ENCODE data around the gene RNU2-1. TPM values are rescaled to one million over a fixed set of nuclear protein-coding genes. Genes with fewer than 3 reads are reported as not detected.
"Not testable (repeated sequence)": the region's sequence is repeated elsewhere in the genome, so short reads cannot be mapped to it uniquely, and the experiment has no call there.

The RNU2-1 gene
- not detected for total RNA-seq
- polyA plus RNA-seq (ENCODE audit: insufficient read depth in 1 of 8, insufficient read length in 8 of 8, low replicate concordance in 1 of 8) = 1 to 10 TPM in 3 of 8 donors, not detected in 5; 1.1 to 2.6 (median 2.5) TPM
- long read RNA-seq, donor 1, partial matches to known transcripts = 0 of 2 reads
- long read RNA-seq, donor 1, other reads (novel, unspliced or antisense) = 0 of 2 reads
- long read RNA-seq, donor 2, partial matches to known transcripts = 0 of 1 reads
- long read RNA-seq, donor 2, other reads (novel, unspliced or antisense) = 0 of 1 reads
- long read RNA-seq, donor 3 = 0 reads
- long read RNA-seq, donor 4 = 0 reads
- long read RNA-seq, donor 5, transcript RNU2-1-201 (1 exons, 191 nt) = major isoform, 5 of 5 reads
- long read RNA-seq, donor 5, partial matches to known transcripts = 0 of 5 reads
- long read RNA-seq, donor 5, other reads (novel, unspliced or antisense) = 0 of 5 reads
- long read RNA-seq, donor 6, partial matches to known transcripts = 0 of 3 reads
- long read RNA-seq, donor 6, other reads (novel, unspliced or antisense) = 0 of 3 reads
- long read RNA-seq, donor 7, partial matches to known transcripts = 0 of 2 reads
- long read RNA-seq, donor 7, other reads (novel, unspliced or antisense) = 0 of 2 reads
- long read RNA-seq, donor 8, partial matches to known transcripts = 0 of 3 reads
- long read RNA-seq, donor 8, other reads (novel, unspliced or antisense) = 0 of 3 reads
- long read RNA-seq, donor 9, partial matches to known transcripts = 0 of 2 reads
- long read RNA-seq, donor 9, other reads (novel, unspliced or antisense) = 0 of 2 reads
- long read RNA-seq, donor 10, transcript RNU2-1-201 (1 exons, 191 nt) = major isoform, 16 of 16 reads
- long read RNA-seq, donor 10, partial matches to known transcripts = 0 of 16 reads
- long read RNA-seq, donor 10, other reads (novel, unspliced or antisense) = 0 of 16 reads
- long read RNA-seq, donor 11, partial matches to known transcripts = 0 of 2 reads
- long read RNA-seq, donor 11, other reads (novel, unspliced or antisense) = 0 of 2 reads

- H3K9me3 ChIP-seq (replicated peaks; ENCODE audit: control insufficient read depth, low read depth, low read length); H3K4me1 ChIP-seq (ENCODE audit: control insufficient read depth, insufficient read depth, low read length); H3K27ac ChIP-seq (ENCODE audit: low read length); H3K36me3 ChIP-seq (ENCODE audit: control insufficient read depth, insufficient read depth, low read length); H3K4me3 ChIP-seq (ENCODE audit: low read length); H3K27me3 ChIP-seq (ENCODE audit: control insufficient read depth, insufficient read depth, low read length); DNase-seq: not testable (repeated sequence)
- no CpG with 5 or more reads among the region's 31 CpGs for WGBS (ENCODE audit: insufficient coverage)
Observed at GRCh38 chr17:43233877-43234276, at the start of gene RNU2-1. Gene RNU2-1, minus strand, starts transcription at chr17:43233977.

- not testable (repeated sequence) for H3K27ac ChIP-seq (ENCODE audit: low read length); H3K4me1 ChIP-seq (ENCODE audit: control insufficient read depth, insufficient read depth, low read length); H3K27me3 ChIP-seq (ENCODE audit: control insufficient read depth, insufficient read depth, low read length); H3K4me3 ChIP-seq (ENCODE audit: low read length); H3K9me3 ChIP-seq (replicated peaks; ENCODE audit: control insufficient read depth, low read depth, low read length); H3K36me3 ChIP-seq (ENCODE audit: control insufficient read depth, insufficient read depth, low read length); DNase-seq
- WGBS (ENCODE audit: insufficient coverage) = no CpG with 5 or more reads among the region's 30 CpGs
Observed at GRCh38 chr17:43272914-43273313, 39.1 kb upstream of the RNU2-1 start.

- not testable (repeated sequence) for H3K9me3 ChIP-seq (replicated peaks; ENCODE audit: control insufficient read depth, low read depth, low read length)
Observed at GRCh38 chr17:43272483-43272882, 38.7 kb upstream of the RNU2-1 start.

DNA sequence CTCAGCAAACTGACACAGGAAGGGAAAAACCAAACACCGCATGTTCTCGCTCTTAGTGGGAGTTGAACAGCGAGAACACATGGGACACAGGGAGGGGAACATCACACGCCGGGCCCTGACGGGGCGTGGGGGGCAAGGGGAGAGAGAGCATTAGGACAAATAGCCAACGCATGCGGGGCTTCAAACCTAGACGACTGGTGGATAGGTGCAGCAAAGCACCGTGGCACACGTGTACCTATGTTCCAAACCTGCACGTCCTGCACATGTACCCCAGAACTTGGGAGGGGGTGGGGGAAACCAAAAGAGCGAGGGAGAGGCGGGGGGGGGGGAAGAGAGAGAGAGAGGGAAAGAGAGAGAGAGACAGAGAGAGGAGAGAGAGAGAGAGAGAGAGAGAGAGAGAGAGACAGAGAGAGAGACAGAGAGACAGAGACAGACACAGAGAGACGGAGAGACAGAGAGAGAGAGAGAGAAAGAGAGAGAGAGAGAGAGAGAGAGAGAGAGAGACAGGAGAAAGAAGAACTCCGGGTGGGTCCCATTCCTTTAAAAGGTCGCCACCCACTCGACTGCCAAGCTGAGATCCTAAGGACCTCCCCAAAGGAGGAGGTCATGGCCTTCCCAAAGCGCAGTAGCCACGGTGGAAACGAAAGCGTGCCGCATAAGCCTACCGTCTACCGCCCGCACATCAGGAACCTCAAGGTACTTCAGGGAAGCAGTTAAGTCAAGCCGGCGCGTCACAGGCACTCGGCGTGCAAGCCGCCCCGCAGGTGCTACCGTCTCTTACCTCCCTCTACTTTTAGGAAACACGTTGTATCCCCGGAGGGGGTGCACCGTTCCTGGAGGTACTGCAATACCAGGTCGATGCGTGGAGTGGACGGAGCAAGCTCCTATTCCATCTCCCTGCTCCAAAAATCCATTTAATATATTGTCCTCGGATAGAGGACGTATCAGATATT is 37.1 kb upstream of the RNU2-1 start:
- not testable (repeated sequence) for H3K36me3 ChIP-seq (ENCODE audit: control insufficient read depth, insufficient read depth, low read length); H3K27ac ChIP-seq (ENCODE audit: low read length); H3K9me3 ChIP-seq (replicated peaks; ENCODE audit: control insufficient read depth, low read depth, low read length); H3K4me3 ChIP-seq (ENCODE audit: low read length); DNase-seq; H3K4me1 ChIP-seq (ENCODE audit: control insufficient read depth, insufficient read depth, low read length); H3K27me3 ChIP-seq (ENCODE audit: control insufficient read depth, insufficient read depth, low read length)
- WGBS (ENCODE audit: insufficient coverage) = no CpG with 5 or more reads among the region's 43 CpGs

More at GRCh38 chr17:43272483-43272882, 38.7 kb upstream of the RNU2-1 start:
- H3K36me3 ChIP-seq (ENCODE audit: control insufficient read depth, insufficient read depth, low read length); H3K27me3 ChIP-seq (ENCODE audit: control insufficient read depth, insufficient read depth, low read length); H3K27ac ChIP-seq (ENCODE audit: low read length); DNase-seq; H3K4me1 ChIP-seq (ENCODE audit: control insufficient read depth, insufficient read depth, low read length); H3K4me3 ChIP-seq (ENCODE audit: low read length): not testable (repeated sequence)
- WGBS (ENCODE audit: insufficient coverage) = no CpG with 5 or more reads among the region's 12 CpGs

GRCh38 chr17:43246456-43246855 is 12.7 kb upstream of the RNU2-1 start:
- no CpG with 5 or more reads among the region's 23 CpGs for WGBS (ENCODE audit: insufficient coverage)
- not testable (repeated sequence) for H3K27ac ChIP-seq (ENCODE audit: low read length); H3K27me3 ChIP-seq (ENCODE audit: control insufficient read depth, insufficient read depth, low read length); H3K9me3 ChIP-seq (replicated peaks; ENCODE audit: control insufficient read depth, low read depth, low read length); H3K36me3 ChIP-seq (ENCODE audit: control insufficient read depth, insufficient read depth, low read length); H3K4me3 ChIP-seq (ENCODE audit: low read length); DNase-seq; H3K4me1 ChIP-seq (ENCODE audit: control insufficient read depth, insufficient read depth, low read length)

GRCh38 chr17:43240596-43241352 is 7.0 kb upstream of the RNU2-1 start:
- not testable (repeated sequence) for H3K4me1 ChIP-seq (ENCODE audit: control insufficient read depth, insufficient read depth, low read length); H3K4me3 ChIP-seq (ENCODE audit: low read length); H3K27ac ChIP-seq (ENCODE audit: low read length); H3K27me3 ChIP-seq (ENCODE audit: control insufficient read depth, insufficient read depth, low read length); H3K36me3 ChIP-seq (ENCODE audit: control insufficient read depth, insufficient read depth, low read length); H3K9me3 ChIP-seq (replicated peaks; ENCODE audit: control insufficient read depth, low read depth, low read length); DNase-seq
- WGBS (ENCODE audit: insufficient coverage) = no CpG with 5 or more reads among the region's 34 CpGs

DNA sequence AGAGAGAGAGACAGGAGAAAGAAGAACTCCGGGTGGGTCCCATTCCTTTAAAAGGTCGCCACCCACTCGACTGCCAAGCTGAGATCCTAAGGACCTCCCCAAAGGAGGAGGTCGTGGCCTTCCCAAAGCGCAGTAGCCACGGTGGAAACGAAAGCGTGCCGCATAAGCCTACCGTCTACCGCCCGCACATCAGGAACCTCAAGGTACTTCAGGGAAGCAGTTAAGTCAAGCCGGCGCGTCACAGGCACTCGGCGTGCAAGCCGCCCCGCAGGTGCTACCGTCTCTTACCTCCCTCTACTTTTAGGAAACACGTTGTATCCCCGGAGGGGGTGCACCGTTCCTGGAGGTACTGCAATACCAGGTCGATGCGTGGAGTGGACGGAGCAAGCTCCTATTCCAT is 5.8 kb upstream of the RNU2-1 start:
- H3K4me1 ChIP-seq (ENCODE audit: control insufficient read depth, insufficient read depth, low read length); H3K27me3 ChIP-seq (ENCODE audit: control insufficient read depth, insufficient read depth, low read length); H3K27ac ChIP-seq (ENCODE audit: low read length): not testable (repeated sequence)

DNA sequence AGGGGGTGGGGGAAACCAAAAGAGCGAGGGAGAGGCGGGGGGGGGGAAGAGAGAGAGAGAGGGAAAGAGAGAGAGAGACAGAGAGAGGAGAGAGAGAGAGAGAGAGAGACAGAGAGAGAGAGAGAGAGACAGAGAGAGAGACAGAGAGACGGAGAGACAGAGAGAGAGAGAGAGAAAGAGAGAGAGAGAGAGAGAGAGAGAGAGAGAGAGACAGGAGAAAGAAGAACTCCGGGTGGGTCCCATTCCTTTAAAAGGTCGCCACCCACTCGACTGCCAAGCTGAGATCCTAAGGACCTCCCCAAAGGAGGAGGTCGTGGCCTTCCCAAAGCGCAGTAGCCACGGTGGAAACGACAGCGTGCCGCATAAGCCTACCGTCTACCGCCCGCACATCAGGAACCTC is 514 bp downstream of the RNU2-1 start:
- no CpG with 5 or more reads among the region's 15 CpGs for WGBS (ENCODE audit: insufficient coverage)

More for the DNA sequence above, 5.8 kb upstream of the RNU2-1 start:
- not testable (repeated sequence) for H3K36me3 ChIP-seq (ENCODE audit: control insufficient read depth, insufficient read depth, low read length); H3K4me3 ChIP-seq (ENCODE audit: low read length); H3K9me3 ChIP-seq (replicated peaks; ENCODE audit: control insufficient read depth, low read depth, low read length); DNase-seq
- no CpG with 5 or more reads among the region's 26 CpGs for WGBS (ENCODE audit: insufficient coverage)

DNA sequence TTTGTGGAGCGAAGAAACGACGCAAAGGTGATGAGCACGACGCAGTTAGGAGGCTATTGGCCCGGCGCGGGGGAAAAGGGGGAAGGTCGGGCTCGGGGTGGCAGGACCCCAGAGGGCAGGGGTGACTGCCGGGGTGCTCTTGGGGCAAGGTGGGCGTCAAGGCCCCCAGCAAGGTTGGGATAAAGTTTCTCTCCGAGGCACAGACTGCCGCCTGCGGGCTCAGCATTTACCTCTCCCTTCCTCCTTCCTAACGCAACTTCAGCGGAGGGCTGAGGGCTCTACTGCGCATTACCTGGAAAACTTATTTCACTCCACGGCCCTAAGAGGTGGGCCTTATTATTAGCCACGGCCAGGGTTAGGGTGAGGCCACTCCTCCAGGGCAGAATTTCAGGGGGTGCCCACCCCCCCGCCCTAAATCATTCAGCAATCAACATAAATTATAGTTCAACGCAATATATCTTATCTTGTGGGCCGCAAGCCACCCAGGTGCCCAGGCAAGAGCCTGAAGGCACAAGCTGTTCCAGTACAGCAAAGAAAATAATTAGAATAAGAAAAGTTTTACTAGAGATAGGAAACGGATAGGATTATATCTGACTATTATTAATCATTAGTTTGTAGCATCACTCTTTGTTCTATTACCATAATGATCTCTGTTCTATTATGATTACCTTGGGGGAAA is 1.6 kb downstream of the RNU2-1 start:
- not testable (repeated sequence) for H3K27me3 ChIP-seq (ENCODE audit: control insufficient read depth, insufficient read depth, low read length); H3K36me3 ChIP-seq (ENCODE audit: control insufficient read depth, insufficient read depth, low read length); H3K9me3 ChIP-seq (replicated peaks; ENCODE audit: control insufficient read depth, low read depth, low read length); H3K4me1 ChIP-seq (ENCODE audit: control insufficient read depth, insufficient read depth, low read length)
- peak; percentile 50 for DNase-seq
- H3K27ac ChIP-seq (ENCODE audit: low read length) = peak overlapping the region; percentile 79
- WGBS (ENCODE audit: insufficient coverage) = 78% methylated on average over 10 of the region's 24 CpGs
- peak overlapping the region; percentile 33 for H3K4me3 ChIP-seq (ENCODE audit: low read length)

More for the DNA sequence above, 514 bp downstream of the RNU2-1 start:
- not testable (repeated sequence) for DNase-seq; H3K4me1 ChIP-seq (ENCODE audit: control insufficient read depth, insufficient read depth, low read length); H3K27me3 ChIP-seq (ENCODE audit: control insufficient read depth, insufficient read depth, low read length); H3K27ac ChIP-seq (ENCODE audit: low read length); H3K4me3 ChIP-seq (ENCODE audit: low read length); H3K9me3 ChIP-seq (replicated peaks; ENCODE audit: control insufficient read depth, low read depth, low read length); H3K36me3 ChIP-seq (ENCODE audit: control insufficient read depth, insufficient read depth, low read length)
